CD8-positive, alpha-beta memory T cell (primary cell): ENCODE measurements around the gene SLC12A5. TPM values are rescaled to one million over a fixed set of nuclear protein-coding genes. Genes with fewer than 3 reads are reported as not detected.

Source experiments
- CTCF ChIA-PET: fragments of 350-600 bp; sonication (Branson Sonifier 250); formaldehyde crosslinking; loops from one replicate; lab custom pipeline; 2021; ENCODE audit warnings: antibody characterized with exemption; lab: Charles Lee
- POLR2A ChIA-PET: fragments of 350-600 bp; sonication (Branson Sonifier 250); formaldehyde crosslinking; loops from one replicate; lab custom pipeline; 2021; ENCODE audit warnings: antibody characterized with exemption; lab: Charles Lee
- DNase-seq, 5 donors: peaks; one replicate each; pipeline versions ENCODE4 v3.0.0 to v3.0.0-alpha.2; 2020 to 2022; ENCODE audit warnings: mixed read lengths in 1 of 5
- H3K27ac ChIP-seq: one replicate; pipeline ENCODE4 v1.7.0; 2013; ENCODE audit warnings: low read depth, mild to moderate bottlenecking, low read length, moderate library complexity
- H3K27me3 ChIP-seq: 2 replicates; pipeline ENCODE4 v1.7.0; 2013; ENCODE audit warnings: low read length, mild to moderate bottlenecking; ENCODE audit not compliant: insufficient read depth, poor library complexity, severe bottlenecking
- H3K36me3 ChIP-seq: 2 replicates; pipeline ENCODE4 v1.7.0; 2013; ENCODE audit warnings: mild to moderate bottlenecking, low read length, moderate library complexity; ENCODE audit not compliant: insufficient read depth
- H3K4me1 ChIP-seq: 2 replicates; pipeline ENCODE4 v1.7.0; 2013; ENCODE audit warnings: mild to moderate bottlenecking, low read length, moderate library complexity; ENCODE audit not compliant: insufficient read depth
- H3K4me3 ChIP-seq: 2 replicates; pipeline ENCODE4 v1.7.0; 2013; ENCODE audit warnings: mild to moderate bottlenecking, low read length
- H3K9me3 ChIP-seq: 2 replicates; pipeline ENCODE4 v1.7.0; 2013; ENCODE audit warnings: mild to moderate bottlenecking, low read length
- H3K27ac Mint-ChIP-seq, 8 donors: one replicate each; pipeline ENCODE4 v1.8.0; 2020 to 2021; ENCODE audit warnings: mixed read lengths in 8 of 8, mild to moderate bottlenecking in 6 of 8, inconsistent platforms in 3 of 8, moderate library complexity in 3 of 8
- H3K27me3 Mint-ChIP-seq, 2 donors: one replicate each; pipeline ENCODE4 v1.8.0; 2020 to 2021; ENCODE audit warnings: mixed read lengths in 2 of 2, mild to moderate bottlenecking in 1 of 2, moderate library complexity in 1 of 2
- H3K36me3 Mint-ChIP-seq, 3 donors: one replicate each; pipeline ENCODE4 v1.8.0; 2020 to 2021; ENCODE audit warnings: mixed read lengths in 3 of 3, inconsistent platforms in 1 of 3, mild to moderate bottlenecking in 1 of 3
- H3K4me1 Mint-ChIP-seq, 3 donors: one replicate each; pipeline ENCODE4 v1.8.0; 2020 to 2021; ENCODE audit warnings: mixed read lengths in 3 of 3, inconsistent platforms in 1 of 3, mild to moderate bottlenecking in 1 of 3
- H3K4me3 Mint-ChIP-seq, 7 donors: one replicate each; pipeline ENCODE4 v1.8.0; 2020 to 2021; ENCODE audit warnings: mixed read lengths in 7 of 7, mild to moderate bottlenecking in 6 of 7, moderate library complexity in 4 of 7, inconsistent platforms in 2 of 7
- H3K9me3 Mint-ChIP-seq, 5 donors: one replicate each; pipeline ENCODE4 v1.8.0; 2020 to 2022; ENCODE audit warnings: mixed read lengths in 5 of 5, mild to moderate bottlenecking in 3 of 5, moderate library complexity in 2 of 5, inconsistent platforms in 1 of 5
- polyA plus RNA-seq: library from polyadenylated mRNA; unstranded; fragments of 300-500 nt; fragmentation: Illumina TruSeq; gene quantifications from one replicate; pipeline ENCODE4 v1.2.3, GENCODE V29; 2021
- total RNA-seq, 2 experiments: library from RNA; stranded (reverse); gene quantifications; one replicate each; pipeline ENCODE4 v1.2.3, GENCODE V29; 2021

Gene SLC12A5
- total and polyA plus RNA-seq, 3 experiments from 2014 or later = not detected

- Mint-ChIP-seq H3K36me3 (peaks cover 0 to 4% (median 0%) of the 10 kb centered on the region in 3 donors), H3K27ac (peak overlapping the region in 2 of 8 donors; percentile 56 to 64), H3K9me3 (no peaks in the 10 kb centered on the region), H3K4me3 (peak overlapping the region; percentile 46 to 80 (median 75)), H3K27me3 (peaks cover 44 to 71% of the 10 kb centered on the region in 2 donors), H3K4me1 (peaks cover 22 to 27% (median 24%) of the 10 kb centered on the region in 3 donors)
- CTCF ChIA-PET = interaction anchor here (0.6 to 3.5 kb wide), 12 partner anchors 8 to 156 kb away, joined by 3 to 26 read pairs (median 5); partner anchors contain the start of gene MMP9
- peaks cover 17% of the 10 kb centered on the region for H3K4me1 ChIP-seq
- peak overlapping the region; percentile 46 for H3K4me3 ChIP-seq
- peaks cover 14% of the 10 kb centered on the region for H3K27me3 ChIP-seq
- DNase-seq = peak in 4 of 5 donors; percentile 34 to 63 (median 53)
- no peaks in the 10 kb centered on the region for H3K9me3 ChIP-seq
- H3K36me3 ChIP-seq = no peaks in the 10 kb centered on the region
- peak overlapping the region; percentile 7 for H3K27ac ChIP-seq
- POLR2A ChIA-PET = interaction anchor here (0.6 kb wide), 1 partner anchor 34 kb away, joined by 7 read pairs; no protein-coding TSS in a partner anchor
Measured at GRCh38 chr20:46021361-46022359, 7.4 kb upstream of the SLC12A5 start.

- Histone ChIP-seq H3K9me3 (no peaks in the 10 kb centered on the region), H3K4me3 (peak overlapping the region; percentile 46), H3K4me1 (peaks cover 17% of the 10 kb centered on the region), H3K27me3 (peaks cover 20% of the 10 kb centered on the region), H3K27ac (no peak overlapping the region), H3K36me3 (no peaks in the 10 kb centered on the region)
- Mint-ChIP-seq H3K4me1 (peaks cover 22 to 27% (median 24%) of the 10 kb centered on the region in 3 donors), H3K4me3 (peak overlapping the region; percentile 41 to 80 (median 69)), H3K27ac (no peak overlapping the region), H3K9me3 (peaks cover 0 to 1% (median 0%) of the 10 kb centered on the region in 5 donors), H3K27me3 (peaks cover 46 to 74% of the 10 kb centered on the region in 2 donors), H3K36me3 (peaks cover 0 to 4% (median 0%) of the 10 kb centered on the region in 3 donors)
- CTCF ChIA-PET = interaction anchor here (0.6 to 3.5 kb wide), 17 partner anchors 9 to 237 kb away, joined by 3 to 26 read pairs (median 4); partner anchors contain the start of gene MMP9
- DNase-seq = peak; percentile 58 to 80 (median 68)
- POLR2A ChIA-PET = interaction anchor here (0.6 kb wide), 2 partner anchors 9 to 35 kb away, joined by 3 to 7 read pairs; no protein-coding TSS in a partner anchor
Measured at GRCh38 chr20:46022411-46023147, 6.4 kb upstream of the SLC12A5 start.

- Mint-ChIP-seq H3K27ac (no peak overlapping the region), H3K36me3 (peaks cover 0 to 4% (median 0%) of the 10 kb centered on the region in 3 donors), H3K4me3 (peak overlapping the region in 5 of 7 donors; percentile 1 to 80 (median 68)), H3K9me3 (peaks cover 0 to 2% (median 0%) of the 10 kb centered on the region in 5 donors), H3K27me3 (peaks cover 50 to 78% of the 10 kb centered on the region in 2 donors), H3K4me1 (peaks cover 22 to 27% (median 24%) of the 10 kb centered on the region in 3 donors)
- DNase-seq = no peak
- H3K27ac ChIP-seq = no peak overlapping the region
- H3K27me3 ChIP-seq = peaks cover 20% of the 10 kb centered on the region
- ChIA-PET POLR2A (interaction anchor here (0.6 kb wide), 1 partner anchor 8 kb away, joined by 3 read pairs; no protein-coding TSS in a partner anchor), CTCF (interaction anchor here (0.7 to 3.5 kb wide), 16 partner anchors 9 to 237 kb away, joined by 3 to 26 read pairs (median 4); partner anchors contain the start of gene MMP9)
- no peaks in the 10 kb centered on the region for H3K9me3 ChIP-seq
- no peaks in the 10 kb centered on the region for H3K36me3 ChIP-seq
- H3K4me3 ChIP-seq = no peak overlapping the region
- peaks cover 17% of the 10 kb centered on the region for H3K4me1 ChIP-seq
Measured at GRCh38 chr20:46023148-46023484, 5.9 kb upstream of the SLC12A5 start.

GRCh38 chr20:46023999-46024398 lies 5.0 kb upstream of the SLC12A5 start:
- Mint-ChIP-seq H3K27me3 (peaks cover 53 to 76% of the 10 kb centered on the region in 2 donors), H3K36me3 (peaks cover 0 to 4% (median 0%) of the 10 kb centered on the region in 3 donors), H3K27ac (peak overlapping the region in 1 of 8 donors; percentile 61), H3K4me1 (peaks cover 22 to 27% (median 24%) of the 10 kb centered on the region in 3 donors), H3K9me3 (peaks cover 0 to 2% (median 0%) of the 10 kb centered on the region in 5 donors), H3K4me3 (peak overlapping the region in 3 of 7 donors; percentile 34 to 68 (median 42))
- POLR2A ChIA-PET = no interaction called here
- Histone ChIP-seq H3K4me1 (peaks cover 17% of the 10 kb centered on the region), H3K9me3 (no peaks in the 10 kb centered on the region), H3K4me3 (no peak overlapping the region), H3K27ac (no peak overlapping the region), H3K27me3 (peaks cover 20% of the 10 kb centered on the region), H3K36me3 (no peaks in the 10 kb centered on the region)
- CTCF ChIA-PET = interaction anchor here (1.0 to 3.5 kb wide), 5 partner anchors 10 to 236 kb away, joined by 3 to 26 read pairs (median 4); no protein-coding TSS in a partner anchor
- no peak for DNase-seq

- H3K9me3 ChIP-seq = no peaks in the 10 kb centered on the region
- no peak overlapping the region for H3K27ac Mint-ChIP-seq
- H3K4me3 ChIP-seq = no peak overlapping the region
- peaks cover 0 to 4% (median 0%) of the 10 kb centered on the region in 3 donors for H3K36me3 Mint-ChIP-seq
- ChIA-PET CTCF (interaction anchor here (3.5 kb wide), 1 partner anchor 12 kb away, joined by 26 read pairs; no protein-coding TSS in a partner anchor), POLR2A (no interaction called here)
- H3K4me1 Mint-ChIP-seq = peaks cover 22 to 27% (median 24%) of the 10 kb centered on the region in 3 donors
- peaks cover 55 to 85% of the 10 kb centered on the region in 2 donors for H3K27me3 Mint-ChIP-seq
- peaks cover 25% of the 10 kb centered on the region for H3K27me3 ChIP-seq
- H3K36me3 ChIP-seq = no peaks in the 10 kb centered on the region
- H3K4me3 Mint-ChIP-seq = no peak overlapping the region
- H3K4me1 ChIP-seq = peaks cover 17% of the 10 kb centered on the region
- no peak for DNase-seq
- H3K9me3 Mint-ChIP-seq = peaks cover 0 to 2% (median 0%) of the 10 kb centered on the region in 5 donors
- no peak overlapping the region for H3K27ac ChIP-seq
Measured at GRCh38 chr20:46025376-46025783, 3.6 kb upstream of the SLC12A5 start.

GRCh38 chr20:46027245-46027853 lies 1.7 kb upstream of the SLC12A5 start:
- CTCF ChIA-PET = interaction anchor here (1.5 to 1.6 kb wide), 2 partner anchors 13 to 14 kb away, joined by 4 to 5 read pairs; no protein-coding TSS in a partner anchor
- Histone ChIP-seq H3K27me3 (peaks cover 28% of the 10 kb centered on the region), H3K27ac (no peak overlapping the region), H3K9me3 (no peaks in the 10 kb centered on the region), H3K36me3 (no peaks in the 10 kb centered on the region), H3K4me1 (peaks cover 8% of the 10 kb centered on the region), H3K4me3 (no peak overlapping the region)
- H3K4me3 Mint-ChIP-seq = no peak overlapping the region
- peaks cover 48 to 82% of the 10 kb centered on the region in 2 donors for H3K27me3 Mint-ChIP-seq
- POLR2A ChIA-PET = no interaction called here
- peaks cover 0 to 2% (median 0%) of the 10 kb centered on the region in 5 donors for H3K9me3 Mint-ChIP-seq
- H3K36me3 Mint-ChIP-seq = peaks cover 0 to 2% (median 0%) of the 10 kb centered on the region in 3 donors
- peaks cover 10 to 11% (median 11%) of the 10 kb centered on the region in 3 donors for H3K4me1 Mint-ChIP-seq
- no peak for DNase-seq
- no peak overlapping the region for H3K27ac Mint-ChIP-seq

GRCh38 chr20:46028110-46028509 lies 905 bp upstream of the SLC12A5 start:
- Mint-ChIP-seq H3K9me3 (peaks cover 0 to 2% (median 0%) of the 10 kb centered on the region in 5 donors), H3K4me1 (peaks cover 5 to 6% (median 5%) of the 10 kb centered on the region in 3 donors), H3K27ac (no peak overlapping the region), H3K27me3 (peaks cover 53 to 84% of the 10 kb centered on the region in 2 donors), H3K36me3 (peaks cover 0 to 2% (median 0%) of the 10 kb centered on the region in 3 donors), H3K4me3 (no peak overlapping the region)
- Histone ChIP-seq H3K4me1 (peaks cover 2% of the 10 kb centered on the region), H3K27me3 (peaks cover 27% of the 10 kb centered on the region), H3K9me3 (no peaks in the 10 kb centered on the region), H3K4me3 (no peak overlapping the region), H3K36me3 (no peaks in the 10 kb centered on the region), H3K27ac (no peak overlapping the region)
- DNase-seq = no peak
- ChIA-PET POLR2A (no interaction called here), CTCF (interaction anchor here (1.5 kb wide), 1 partner anchor 14 kb away, joined by 5 read pairs; no protein-coding TSS in a partner anchor)
